Tibial nerve (tissue), 4 donors: ENCODE data around the gene ELP6.

Experiments
- EP300 ChIP-seq, 2 donors: sonication (generic); formaldehyde crosslinking; IDR thresholded peaks; one replicate each; pipeline ENCODE4 v1.6.1; 2017; ENCODE audit warnings: antibody characterized with exemption in 2 of 2, mild to moderate bottlenecking in 1 of 2
- POLR2A ChIP-seq, 2 donors: fragments of 450-650 bp; IDR thresholded peaks; one replicate each; pipeline ENCODE4 v1.6.1; 2017; ENCODE audit warnings: antibody characterized with exemption in 2 of 2, mild to moderate bottlenecking in 2 of 2, moderate library complexity in 2 of 2
- TF ChIP-seq, protein P1 (sequence below), 5 experiments: fragments of 200-600 bp in 3 of 5; fragments of 450-650 bp in 2 of 5; sonication (generic) in 3 of 5; IDR thresholded peaks; one replicate each; pipeline ENCODE4 v1.5.1; 2016 to 2019; ENCODE audit warnings: antibody characterized with exemption in 5 of 5, mild to moderate bottlenecking in 3 of 5, moderate library complexity in 2 of 5

DNA sequence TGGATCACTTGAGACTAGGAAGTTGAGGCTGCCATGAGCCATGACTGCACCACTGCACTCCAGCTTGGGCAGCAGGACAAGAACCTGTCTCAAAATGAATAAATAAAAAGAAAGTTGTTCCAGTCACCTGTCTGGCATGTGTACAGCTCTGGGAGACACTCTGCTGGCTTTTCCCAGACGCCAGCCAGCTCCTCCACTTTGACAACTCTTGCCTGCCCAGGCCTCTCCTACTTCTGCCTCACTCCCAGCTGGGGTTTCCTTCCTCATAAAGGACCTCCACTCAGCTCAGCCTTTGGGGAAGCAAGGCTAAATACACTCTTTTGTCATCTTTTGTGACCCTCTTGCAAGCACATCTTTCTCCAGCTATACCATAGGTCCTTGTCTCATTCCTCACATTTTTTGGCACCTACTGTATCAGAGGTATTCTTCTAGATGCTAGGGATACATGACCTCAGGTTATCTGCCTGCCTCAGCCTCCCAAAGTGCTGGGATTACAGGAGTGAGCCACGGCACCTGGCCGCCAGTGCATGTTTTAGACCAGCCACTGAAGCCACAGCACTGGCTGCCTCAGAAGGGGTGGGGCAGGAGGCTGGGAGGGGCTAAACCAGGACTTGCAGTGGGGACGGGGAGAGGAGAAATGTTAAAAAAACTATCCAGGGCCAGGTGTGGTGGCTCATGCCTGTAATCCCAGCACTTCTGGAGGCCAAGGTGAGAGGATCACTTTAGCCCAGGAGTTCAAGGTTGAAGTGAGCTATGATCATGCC lies 10.0 kb upstream of the ELP6 start:
- TF ChIP-seq, protein P1, sequence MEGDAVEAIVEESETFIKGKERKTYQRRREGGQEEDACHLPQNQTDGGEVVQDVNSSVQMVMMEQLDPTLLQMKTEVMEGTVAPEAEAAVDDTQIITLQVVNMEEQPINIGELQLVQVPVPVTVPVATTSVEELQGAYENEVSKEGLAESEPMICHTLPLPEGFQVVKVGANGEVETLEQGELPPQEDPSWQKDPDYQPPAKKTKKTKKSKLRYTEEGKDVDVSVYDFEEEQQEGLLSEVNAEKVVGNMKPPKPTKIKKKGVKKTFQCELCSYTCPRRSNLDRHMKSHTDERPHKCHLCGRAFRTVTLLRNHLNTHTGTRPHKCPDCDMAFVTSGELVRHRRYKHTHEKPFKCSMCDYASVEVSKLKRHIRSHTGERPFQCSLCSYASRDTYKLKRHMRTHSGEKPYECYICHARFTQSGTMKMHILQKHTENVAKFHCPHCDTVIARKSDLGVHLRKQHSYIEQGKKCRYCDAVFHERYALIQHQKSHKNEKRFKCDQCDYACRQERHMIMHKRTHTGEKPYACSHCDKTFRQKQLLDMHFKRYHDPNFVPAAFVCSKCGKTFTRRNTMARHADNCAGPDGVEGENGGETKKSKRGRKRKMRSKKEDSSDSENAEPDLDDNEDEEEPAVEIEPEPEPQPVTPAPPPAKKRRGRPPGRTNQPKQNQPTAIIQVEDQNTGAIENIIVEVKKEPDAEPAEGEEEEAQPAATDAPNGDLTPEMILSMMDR (IDR thresholded peaks at IDR 0.05) = no peak
- no peak for TF ChIP-seq POLR2A (IDR thresholded peaks at IDR 0.05)
- no peak for TF ChIP-seq EP300 (IDR thresholded peaks at IDR 0.05)
